Measurements from ENCODE around the gene MAN1C1.

- TF ChIP-seq POLR2A (IDR thresholded peaks at IDR 0.05) (no peak), CTCF (IDR thresholded peaks at IDR 0.05) (peak; percentile 56 to 76 (median 70))
Measured at GRCh38 chr1:25619101-25619890, 2.7 kb downstream of the MAN1C1 start.
